NCI-H2171 treated with DMSO at 0.1 percent for 48 hours (cell line): ENCODE measurements around the gene GLUL.
"Not testable (repeated sequence)": the region's sequence is repeated elsewhere in the genome, so short reads cannot be mapped to it uniquely, and the experiment has no call there.

Source experiments
- DNase-seq: peaks from one replicate; lab custom pipeline; 2025; lab: John Stamatoyannopoulos, UW

The GLUL gene

DNA sequence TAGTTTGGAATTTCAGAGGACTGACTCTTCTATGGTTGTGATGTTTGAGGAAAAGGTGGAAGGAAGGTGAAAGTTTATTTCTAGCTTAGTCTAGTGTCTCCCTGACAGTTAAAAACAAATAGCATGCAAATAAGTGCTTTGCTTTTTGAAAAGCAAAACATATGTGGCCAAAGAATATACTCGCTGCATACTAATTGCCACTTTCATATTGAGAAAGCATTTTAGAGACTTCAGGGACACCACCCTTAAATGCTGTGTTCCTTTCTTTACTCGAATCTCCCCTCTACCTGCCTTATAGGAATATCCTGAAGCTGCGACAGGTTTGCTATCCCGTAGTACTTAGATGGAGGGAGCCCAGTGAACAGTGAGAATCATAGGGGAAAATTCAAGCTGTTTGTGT is 23.2 kb downstream of the GLUL start:
- DNase-seq: no peak

DNA sequence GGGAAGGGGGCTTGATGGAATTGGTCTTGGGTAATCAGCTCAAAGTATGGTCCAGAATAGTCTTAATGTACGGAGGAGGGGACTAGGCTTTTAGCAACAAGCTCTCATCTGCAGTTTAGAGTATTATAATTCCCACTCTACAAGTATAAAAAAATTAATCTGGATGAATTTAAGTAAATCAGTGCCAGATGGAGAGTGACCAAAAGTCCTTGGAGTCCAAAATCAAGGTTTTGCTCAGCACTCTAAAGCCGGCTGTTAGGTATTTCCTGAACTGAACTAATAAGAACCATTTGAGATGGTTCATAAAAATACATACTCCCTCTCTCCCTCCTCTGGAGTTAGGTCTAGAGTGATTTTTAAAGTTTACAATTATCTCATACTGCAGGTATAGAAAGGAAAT is 23.7 kb downstream of the GLUL start:
- no peak for DNase-seq

DNA sequence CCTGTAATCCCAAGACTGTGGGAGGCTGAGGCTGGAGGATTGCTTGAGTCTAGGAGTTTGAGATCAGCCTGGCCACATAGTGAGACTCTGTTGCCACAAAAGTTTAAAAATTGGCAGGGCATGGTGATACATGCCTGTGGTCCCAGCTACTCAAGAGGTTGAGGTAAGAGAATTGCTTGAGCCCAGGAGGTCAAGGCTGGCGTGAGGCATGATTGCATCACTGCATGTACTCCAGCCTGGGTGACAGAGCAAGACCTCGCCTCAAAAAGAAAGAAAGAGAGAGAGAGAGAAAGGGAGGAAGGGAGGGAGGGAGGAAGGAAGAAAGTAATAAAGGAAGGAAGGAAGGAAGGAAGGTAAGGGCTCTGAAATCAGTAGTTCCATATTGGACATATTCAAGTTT is 25.0 kb downstream of the GLUL start:
- no peak for DNase-seq

DNA sequence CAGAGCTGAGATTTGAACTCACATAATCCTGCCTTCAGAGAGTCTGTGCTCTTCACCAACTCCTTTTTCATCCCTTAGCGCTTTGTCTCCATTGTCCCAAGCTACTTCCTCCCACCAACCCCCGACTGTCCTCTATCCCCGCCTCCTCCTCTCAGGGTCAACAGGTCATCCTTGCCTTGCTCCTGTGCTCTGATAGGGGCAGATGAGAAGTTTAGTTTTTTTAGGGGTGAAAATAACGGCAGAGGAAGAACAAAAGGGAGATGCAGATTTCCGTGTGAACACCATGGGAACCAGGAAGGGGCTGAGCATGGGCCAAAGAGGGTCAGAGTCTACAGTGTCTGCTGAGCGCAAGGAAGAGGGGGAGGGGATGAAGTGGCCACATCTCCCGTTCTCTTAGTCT is 31.9 kb downstream of the GLUL start:
- no peak for DNase-seq

DNA sequence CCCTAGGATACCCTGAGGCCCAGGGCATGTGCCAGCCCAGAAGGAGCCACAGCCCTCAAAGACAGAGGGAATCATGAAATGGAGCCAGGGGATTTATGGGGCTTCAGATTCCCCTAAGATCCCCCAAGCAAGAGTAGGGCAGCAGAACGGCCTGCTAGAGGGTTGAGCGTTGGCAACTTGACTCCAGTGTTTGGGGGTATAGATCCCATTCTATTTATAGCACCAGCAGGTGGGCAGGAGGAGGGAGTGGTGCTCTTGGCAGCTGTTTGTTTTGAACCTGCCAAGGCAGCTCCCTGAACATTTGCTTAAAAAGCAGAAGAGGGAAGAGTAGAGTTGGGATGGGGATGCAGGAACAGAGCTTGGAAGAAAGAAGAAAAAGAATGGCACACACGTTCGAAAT is 33.7 kb downstream of the GLUL start:
- DNase-seq: peak; percentile 98

DNA sequence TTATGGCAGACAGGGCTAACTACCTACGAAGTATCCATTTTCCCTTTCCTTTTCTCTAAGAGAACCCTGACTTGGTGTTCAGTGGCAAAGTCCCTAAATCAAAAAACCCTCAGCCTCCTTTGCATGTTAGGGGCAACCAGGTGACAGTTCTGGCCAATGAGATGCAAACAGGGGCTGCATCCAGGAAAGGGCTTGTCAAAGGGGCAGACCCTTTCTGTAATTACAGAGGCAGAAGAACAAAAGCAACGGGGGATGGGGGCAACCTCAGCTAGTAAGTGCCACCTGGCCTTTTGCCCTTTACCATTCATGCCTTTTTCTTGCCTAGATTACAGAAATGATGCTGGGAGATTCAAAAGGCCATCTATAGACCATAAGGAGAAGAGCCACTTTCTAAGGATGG is 34.4 kb downstream of the GLUL start:
- DNase-seq: peak; percentile 79

DNA sequence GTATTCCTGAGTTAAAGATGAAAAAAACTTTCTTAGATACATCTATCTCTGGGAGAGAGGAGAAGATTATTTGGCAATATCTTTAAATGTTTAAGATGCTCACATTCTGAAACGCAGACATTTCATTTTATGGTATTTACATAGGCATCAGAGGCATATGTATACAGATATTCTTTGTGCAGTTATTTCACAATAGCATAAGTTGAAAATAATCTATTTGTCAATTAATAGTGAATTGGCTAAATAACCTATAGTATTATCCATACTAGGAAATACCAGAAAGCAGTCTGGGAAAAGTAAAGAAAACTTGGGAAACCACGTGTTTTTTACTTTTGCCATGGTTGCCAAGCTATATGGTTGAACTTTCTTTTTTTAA is 35.9 kb downstream of the GLUL start:
- DNase-seq: no peak

DNA sequence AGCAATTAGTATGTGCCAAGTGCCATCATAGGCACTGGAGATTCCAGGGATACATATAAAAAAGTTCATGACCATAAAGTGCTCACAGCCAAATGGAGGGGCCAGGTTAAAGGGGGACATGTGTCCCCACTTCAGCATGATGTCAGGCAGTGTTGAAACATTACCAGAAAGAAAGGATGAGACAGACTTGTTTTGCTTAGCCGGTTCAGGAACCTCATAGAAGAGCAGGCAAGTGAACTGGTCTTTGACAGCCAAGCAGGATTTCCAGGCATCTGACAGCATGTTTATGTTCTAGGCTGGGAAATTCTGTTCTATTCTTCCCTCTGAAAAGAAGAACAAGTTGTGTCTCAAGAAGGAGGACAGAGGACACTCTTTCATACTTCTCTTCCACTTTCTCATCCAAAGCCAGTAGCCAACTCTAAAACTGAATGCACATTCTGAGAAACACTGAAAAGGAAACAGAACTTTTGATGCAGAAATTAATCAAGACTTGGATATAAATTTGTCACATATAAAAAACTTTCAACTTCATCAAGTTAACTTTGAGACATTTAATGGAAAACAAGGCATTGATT is 39.7 kb downstream of the GLUL start:
- no peak for DNase-seq

DNA sequence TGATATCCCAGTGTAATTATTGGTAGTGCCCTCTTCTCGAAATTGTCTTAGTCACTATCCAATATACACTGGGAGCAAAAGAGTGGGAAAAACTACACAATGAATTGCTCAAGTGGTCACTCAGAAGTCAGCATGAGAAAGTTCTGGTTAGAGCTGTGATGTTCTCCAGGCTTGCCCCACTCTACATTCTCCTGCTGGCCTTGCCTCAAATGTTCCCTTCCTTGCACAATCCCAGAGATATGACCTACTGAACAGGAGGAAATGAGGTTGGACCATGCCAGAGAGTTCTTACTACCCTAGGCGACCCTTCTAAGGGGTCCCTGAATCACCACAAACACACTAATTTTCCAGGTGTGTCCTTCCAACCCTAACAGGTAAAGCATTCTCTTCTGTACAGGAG is 40.8 kb downstream of the GLUL start:
- no peak for DNase-seq

DNA sequence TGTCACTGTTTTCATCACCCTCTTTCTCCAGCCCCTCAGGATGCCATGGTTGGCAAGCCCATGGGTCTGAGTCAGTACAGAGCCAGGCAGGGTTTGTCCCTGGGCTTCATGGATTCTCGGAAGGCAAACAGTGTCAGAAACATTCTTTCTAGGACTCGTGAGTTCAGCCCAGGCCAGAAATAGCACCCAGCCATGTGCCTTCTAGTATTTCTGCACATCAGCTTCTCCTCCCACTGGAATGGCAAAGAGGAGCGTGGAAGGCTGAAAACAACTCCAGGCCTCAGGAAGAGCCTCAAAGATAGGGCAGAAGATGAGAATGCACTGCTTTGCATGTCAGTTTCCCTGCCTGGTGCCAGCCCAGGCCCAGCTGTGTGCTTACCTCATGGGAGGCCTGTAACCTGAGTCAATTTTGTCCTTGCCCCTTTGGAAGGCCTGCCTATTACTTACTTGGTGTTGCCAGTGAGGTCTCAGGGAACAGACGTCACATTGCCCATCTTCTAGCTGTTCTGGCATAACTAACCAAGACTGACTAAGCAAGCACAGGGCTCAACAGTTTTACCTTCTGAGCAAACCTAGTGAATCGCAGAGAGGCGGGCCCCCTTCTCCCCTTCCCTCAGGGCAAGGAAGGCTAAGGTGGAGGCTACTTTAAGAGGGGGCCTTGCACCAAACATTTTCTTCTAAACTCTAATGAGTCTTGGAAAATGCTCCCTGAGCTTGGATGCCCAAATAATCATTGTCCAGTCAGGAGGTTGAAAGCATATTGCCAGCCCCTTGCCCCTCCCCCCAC is 42.4 kb downstream of the GLUL start:
- DNase-seq: no peak

DNA sequence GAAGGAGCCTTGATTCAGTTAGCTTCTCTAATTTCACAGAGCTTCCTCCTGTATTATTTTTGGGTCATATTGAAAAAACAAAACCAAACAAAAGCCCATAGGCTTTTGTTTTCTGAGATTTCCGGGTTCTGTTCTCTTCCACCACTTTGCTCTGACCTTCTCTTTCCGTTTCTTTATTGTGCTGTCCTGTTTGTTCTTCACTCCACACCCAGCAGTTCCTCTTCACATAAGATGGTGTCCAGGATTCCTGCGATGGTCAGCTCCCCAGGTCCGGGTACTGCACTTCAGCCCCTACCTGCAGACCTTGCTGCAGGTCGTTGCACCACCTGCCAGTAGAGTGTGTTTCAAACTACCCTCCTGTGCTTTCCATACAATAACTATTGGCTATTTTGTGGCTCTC is 44.6 kb downstream of the GLUL start:
- DNase-seq: no peak

DNA sequence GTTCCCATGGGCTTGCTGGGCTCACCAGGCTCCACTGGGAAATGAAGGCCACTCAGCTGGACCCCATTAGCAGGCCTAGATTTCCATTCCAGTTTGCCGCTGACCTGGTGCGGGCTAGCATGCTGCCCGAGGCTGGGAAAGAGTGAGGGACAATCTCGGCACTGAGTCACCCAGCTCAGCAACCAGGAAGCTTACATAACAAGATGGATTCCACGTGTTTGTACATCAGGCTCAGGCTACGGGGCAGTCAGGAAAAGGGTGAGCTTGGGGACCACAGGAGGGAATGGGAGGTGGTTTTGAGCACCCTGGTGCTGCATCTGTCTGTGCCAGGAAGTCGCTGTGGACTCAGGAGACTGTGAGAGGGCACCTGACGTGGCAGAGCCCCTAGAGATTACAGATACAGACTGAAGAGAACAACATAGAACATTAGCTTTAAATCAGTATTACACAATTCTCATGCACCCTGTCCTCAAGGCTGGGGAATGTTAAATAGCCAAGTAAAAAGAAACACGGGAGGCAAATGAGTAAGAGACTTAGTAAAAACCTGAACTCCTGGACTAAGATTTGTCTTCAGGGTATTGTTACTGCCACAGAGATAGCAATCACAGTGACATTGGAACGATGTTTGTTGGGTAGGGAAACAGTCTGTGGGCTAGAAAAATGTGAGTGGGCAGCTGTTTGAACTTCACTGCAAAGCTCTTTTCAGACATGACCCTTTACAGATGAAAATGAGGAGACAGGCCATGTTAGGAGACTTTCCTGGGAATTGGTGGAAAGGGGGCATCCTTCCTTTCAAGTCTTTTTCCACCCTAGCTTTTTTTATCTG is 51.1 kb downstream of the GLUL start:
- no peak for DNase-seq

DNA sequence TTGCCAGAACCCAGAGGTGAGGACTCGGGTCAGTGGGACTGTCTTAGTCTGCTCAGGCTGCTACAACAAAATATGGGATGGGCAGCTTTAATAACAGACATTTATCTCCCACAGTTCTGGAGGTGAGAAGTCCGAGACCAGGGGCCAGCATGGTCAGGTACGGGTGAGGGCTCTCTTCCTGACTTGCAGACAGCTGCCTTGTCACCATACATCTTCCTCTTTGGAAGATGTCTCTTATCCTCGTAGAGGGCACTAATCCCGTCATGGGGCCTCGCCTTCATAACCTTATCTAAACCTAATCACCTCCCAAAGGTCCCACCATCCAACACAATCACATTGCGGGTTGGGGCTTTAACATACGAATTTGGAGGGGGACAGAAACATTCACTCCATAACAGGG is 51.9 kb downstream of the GLUL start:
- no peak for DNase-seq

DNA sequence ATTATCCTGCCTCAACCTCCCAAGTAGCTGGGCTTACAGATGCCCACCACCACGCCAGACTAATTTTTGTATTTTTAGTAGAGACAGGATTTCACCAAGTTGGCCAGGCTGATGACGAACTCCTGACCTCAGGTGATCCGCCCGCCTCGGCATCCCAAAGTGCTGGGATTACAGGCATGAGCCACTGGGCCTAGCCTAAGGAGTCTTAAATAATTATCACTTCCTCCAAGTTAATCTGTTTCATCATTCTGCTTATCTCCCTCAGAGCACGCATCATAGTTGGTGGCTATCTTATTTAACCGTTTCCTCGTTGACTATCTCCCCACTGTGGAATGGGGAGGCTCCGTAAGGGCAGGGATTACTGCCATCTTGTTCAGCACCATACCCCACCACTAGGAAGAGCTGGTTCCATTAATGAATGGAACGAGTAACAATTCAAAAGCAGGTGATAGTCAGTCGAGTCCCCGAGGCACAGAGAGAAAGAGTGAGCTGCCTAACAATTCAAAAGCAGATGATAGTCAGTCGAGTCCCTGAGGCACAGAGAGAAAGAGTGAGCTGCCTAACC is 52.7 kb downstream of the GLUL start:
- no peak for DNase-seq

DNA sequence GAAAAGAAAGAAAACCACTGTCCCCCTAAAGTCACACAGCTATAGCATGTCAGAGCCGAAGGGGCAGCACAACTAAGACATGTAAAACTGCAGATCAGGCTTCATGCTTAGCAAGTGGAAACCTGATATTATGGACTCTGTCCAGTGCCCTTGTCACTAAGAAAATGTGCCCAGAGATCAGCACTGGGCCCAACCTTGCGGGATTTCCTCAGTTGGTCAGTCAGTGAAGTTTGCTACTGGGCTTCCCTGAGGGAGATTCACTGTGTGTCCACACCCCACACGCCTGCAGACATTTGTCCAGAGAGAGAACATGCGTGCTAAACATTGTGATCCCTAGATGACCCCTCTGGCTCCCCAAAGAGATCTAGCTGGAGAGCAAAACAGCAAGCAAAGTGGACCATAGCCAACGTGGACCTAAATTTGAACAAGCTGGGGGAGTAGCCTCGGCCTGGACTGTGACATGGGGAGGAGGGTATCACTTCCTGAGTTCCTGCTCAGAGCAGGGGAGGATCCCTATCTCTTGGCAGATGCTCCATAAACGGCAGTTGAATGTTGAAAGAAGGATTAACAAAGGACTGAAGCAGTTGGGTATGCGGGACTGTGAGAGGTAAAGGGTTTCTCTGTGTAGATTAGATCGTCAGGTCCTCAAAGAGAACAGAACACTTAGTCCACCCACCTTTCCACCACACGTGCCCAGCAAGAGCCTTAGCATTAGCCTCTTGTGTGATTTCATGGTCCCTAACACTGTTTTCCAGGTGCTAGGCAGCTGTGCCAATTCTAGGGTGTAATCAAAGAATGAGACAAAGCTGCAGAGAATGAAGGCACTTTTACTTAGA is 53.6 kb downstream of the GLUL start:
- no peak for DNase-seq

DNA sequence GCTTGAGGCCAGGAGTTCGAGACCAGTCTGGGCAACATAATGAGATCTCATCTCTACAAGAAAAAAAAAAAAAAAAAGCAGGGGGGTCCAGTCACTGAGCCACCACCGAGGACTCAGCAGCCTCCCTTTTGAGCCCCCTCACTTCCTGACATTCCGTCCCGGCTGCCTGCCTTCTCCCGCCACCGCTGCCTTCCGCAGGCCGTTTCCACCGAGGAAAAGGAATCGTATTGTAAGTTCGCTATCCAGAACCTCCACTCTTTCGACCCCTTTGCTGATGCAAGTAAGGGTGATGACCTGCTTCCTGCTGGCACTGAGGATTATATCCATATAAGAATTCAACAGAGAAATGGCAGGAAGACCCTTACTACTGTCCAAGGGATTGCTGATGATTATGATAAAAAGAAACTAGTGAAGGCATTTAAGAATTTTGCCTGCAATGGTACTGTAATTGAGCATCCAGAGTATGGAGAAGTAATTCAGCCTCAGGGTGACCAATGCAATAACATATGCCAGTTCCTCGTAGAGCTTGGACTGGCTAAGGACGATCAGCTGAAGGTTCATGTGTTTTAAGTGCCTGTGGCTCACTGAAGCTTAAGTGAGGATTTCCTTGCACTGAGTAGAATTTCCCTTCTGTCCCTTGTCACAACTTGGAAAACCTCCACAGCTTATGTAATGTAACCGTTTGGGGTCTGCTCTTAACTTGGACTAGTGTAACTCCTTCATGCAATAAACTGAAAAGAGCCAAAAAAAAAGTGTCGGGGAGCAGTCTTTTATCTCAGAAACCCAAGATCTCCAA is 55.6 kb downstream of the GLUL start:
- no peak for DNase-seq

DNA sequence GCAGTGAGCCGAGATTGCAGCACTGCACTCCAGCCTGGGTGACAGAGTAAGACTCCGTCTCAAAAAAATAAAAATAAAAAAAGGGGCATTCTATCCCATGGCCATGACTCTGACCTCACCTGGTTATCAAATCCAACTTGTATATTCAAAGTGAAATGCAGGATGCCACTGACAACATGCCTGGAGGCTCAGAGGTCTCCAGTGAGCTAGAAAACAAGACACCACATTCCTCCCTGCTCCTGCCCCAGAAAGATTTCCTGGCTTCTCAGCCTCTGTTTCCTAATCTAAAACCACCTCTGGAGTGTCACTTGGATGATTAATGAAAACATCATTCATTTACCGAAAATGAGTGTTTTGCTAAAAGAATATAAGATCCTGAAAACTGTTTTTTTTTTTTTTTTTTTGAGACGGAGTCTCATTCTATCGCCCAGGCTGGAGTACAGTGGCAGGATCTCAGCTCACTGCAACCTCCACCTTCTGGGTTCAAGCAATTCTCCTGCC is 58.5 kb downstream of the GLUL start:
- DNase-seq: not testable (repeated sequence)

DNA sequence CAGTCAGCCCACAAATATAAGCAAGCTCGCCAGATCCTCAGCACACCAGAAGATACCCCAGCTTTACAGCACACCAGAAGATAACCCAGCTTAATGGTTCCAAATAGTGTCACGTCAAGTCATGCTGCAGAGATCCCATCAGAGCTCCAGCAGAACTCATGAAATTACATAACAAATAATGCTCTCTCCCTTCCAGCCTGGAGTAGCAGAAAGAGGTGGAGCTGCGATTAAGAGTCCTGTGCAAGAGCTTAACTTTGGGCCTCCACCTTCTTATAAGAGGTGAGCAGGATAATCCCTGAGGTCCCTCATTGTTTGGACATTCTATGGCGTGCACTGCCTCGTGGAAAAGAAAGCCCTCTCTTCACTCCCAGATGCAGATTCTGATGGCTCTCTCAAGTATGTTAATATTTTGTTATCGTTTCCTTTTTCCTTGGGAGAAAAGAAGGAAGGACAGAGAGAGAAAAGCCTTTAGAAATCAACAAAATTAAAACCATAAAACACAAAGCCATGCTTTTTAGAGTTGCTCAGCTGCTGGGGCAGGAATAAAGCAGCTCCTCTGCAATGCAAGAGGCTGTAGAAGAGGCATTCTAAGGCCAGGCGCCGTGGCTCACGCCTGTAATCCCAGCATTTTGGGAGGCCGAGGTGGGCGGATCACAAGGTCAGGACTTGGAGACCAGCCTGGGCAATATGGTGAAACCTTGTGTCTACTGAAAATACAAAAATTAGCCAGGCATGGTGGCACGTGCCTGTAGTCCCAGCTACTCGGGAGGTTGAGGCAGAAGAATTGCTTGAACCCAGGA is 59.1 kb downstream of the GLUL start:
- DNase-seq: no peak
